ENCODE measurements around the gene ACTR10.

ACTR10 gene

DNA sequence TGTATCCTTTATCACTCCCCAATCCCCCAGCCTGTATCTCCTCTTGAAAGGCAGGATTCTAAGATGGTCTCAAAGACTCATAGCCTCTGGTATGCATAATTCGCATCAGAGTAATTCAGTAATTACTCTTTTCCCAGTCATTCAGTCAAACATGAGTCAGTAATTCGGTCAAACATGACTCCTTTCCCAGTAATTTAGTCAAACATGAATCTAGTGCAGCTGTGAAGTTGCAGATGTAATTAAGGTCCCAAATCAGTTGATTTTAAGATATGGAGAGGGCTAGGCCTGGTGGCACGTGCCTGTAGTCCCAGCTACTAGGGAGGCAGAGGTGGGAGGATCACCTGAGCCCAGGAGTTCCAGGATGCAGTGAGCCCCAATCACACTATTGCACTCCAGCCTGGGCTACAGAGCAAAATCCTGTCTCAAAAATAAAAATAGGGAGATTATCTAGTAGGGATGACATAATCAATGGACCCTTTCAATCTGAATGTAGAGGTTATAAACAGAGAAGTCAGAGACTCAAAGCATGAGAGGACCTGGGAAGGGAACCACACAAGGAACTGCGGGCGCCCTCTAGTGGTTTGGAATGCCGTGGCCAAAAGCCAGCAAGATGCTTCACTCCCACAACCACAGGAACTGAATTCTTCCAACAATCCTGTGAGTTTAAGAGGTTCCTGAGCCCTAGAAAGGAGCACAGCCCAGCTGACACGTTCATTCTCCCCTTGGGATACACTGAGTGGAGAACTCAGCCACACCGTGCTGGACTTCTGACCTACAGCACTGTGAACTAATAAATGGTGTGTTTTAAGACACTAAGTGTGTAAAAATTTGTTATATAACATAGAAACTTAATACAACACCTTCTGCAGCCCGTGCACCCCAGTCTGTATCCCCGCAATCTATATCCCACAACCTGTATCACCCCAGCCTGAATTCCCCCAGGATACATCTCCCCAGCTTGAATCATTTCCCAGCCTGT, 33.7 kb upstream of the ACTR10 start:
- peak; percentile 59 for DNase-seq (ENCODE audit: low read depth)
- H3K4me3 ChIP-seq (ENCODE audit: low read depth, low read length), result no peak overlapping the region
- peak; percentile 87 for TF ChIP-seq CTCF (IDR thresholded peaks at IDR 0.05; ENCODE audit: low read depth, low read length, missing control alignments)
- in situ Hi-C loops (cut with HindIII; ENCODE audit: low sequenced_read_pairs), result no loop called here

DNA sequence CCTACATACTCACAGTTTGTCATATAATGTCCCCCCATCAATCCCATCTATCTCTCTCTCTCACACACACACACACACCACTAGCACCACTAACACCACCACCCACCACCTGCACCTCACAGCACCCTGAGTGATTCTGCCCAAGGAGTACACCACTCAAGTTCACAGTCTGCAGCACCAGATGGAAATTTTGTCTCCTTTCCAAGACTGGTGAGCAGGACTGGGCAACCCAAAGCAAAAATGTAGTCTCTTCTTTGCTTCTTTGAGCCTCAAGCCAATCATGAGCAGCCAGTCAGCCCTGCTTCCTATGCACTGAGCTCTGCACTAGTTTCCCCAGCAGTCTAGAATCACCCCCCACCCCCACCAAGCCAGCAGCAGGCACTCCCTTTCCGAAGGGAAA, 32.9 kb upstream of the ACTR10 start:
- no peak for TF ChIP-seq CTCF (IDR thresholded peaks at IDR 0.05; ENCODE audit: low read depth, low read length, missing control alignments)
- in situ Hi-C loops (cut with HindIII; ENCODE audit: low sequenced_read_pairs), result no loop called here
- DNase-seq (ENCODE audit: low read depth), result no peak
- no peak overlapping the region for H3K4me3 ChIP-seq (ENCODE audit: low read depth, low read length)

DNA sequence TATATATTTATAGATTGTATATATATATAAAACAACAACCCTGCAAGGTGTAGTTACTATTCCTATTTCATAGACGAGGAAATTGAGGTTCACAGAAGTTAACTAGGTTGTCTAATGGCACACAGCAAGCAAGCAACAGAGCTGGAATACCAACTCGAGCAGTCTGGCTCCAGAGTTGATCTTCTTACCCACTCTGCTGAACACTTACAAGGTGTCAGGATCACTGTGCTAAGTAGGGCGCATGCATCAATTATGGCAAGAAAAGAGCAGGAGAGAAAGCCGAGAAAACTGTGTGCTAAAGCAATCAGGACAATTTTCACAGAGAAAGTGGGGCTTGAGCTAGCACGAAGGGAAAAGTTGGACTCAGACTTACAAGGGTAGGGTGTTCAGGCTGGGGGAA, 32.1 kb upstream of the ACTR10 start:
- in situ Hi-C loops (cut with HindIII; ENCODE audit: low sequenced_read_pairs), result no loop called here
- no peak overlapping the region for H3K4me3 ChIP-seq (ENCODE audit: low read depth, low read length)
- no peak for DNase-seq (ENCODE audit: low read depth)
- no peak for TF ChIP-seq CTCF (IDR thresholded peaks at IDR 0.05; ENCODE audit: low read depth, low read length, missing control alignments)

- no peak for TF ChIP-seq CTCF (IDR thresholded peaks at IDR 0.05; ENCODE audit: low read depth, low read length, missing control alignments)
- DNase-seq (ENCODE audit: low read depth), result peak; percentile 34
- in situ Hi-C loops (cut with HindIII; ENCODE audit: low sequenced_read_pairs), result no loop called here
- no peak overlapping the region for H3K4me3 ChIP-seq (ENCODE audit: low read depth, low read length)
Observed at GRCh38 chr14:58171090-58171489, 28.9 kb upstream of the ACTR10 start.

GRCh38 chr14:58177125-58177524, 22.8 kb upstream of the ACTR10 start:
- TF ChIP-seq CTCF (IDR thresholded peaks at IDR 0.05; ENCODE audit: low read depth, low read length, missing control alignments), result no peak
- no peak for DNase-seq (ENCODE audit: low read depth)
- in situ Hi-C loops (cut with HindIII; ENCODE audit: low sequenced_read_pairs), result no loop called here
- no peak overlapping the region for H3K4me3 ChIP-seq (ENCODE audit: low read depth, low read length)

DNA sequence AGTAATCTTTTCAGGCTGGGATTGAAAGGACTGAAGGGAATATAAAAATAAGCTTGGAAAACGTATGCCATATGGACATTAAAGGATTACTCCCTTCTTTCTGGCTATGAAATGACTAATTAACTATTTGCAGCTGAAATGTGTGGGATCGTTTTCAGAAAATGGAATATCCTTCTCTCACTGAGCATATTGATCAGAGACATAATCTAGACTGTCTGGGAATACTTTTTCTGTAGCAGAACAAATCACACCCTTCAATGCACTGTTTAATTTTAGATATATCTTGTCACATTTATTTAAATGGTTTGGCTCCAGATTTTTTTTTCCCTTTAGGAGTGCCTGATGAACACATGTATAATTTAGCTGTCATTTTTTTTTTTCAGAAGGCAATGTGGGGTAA, 10.8 kb upstream of the ACTR10 start:
- no peak for TF ChIP-seq CTCF (IDR thresholded peaks at IDR 0.05; ENCODE audit: low read depth, low read length, missing control alignments)
- in situ Hi-C loops (cut with HindIII; ENCODE audit: low sequenced_read_pairs), result no loop called here
- DNase-seq (ENCODE audit: low read depth), result no peak

More for the DNA sequence above, 10.8 kb upstream of the ACTR10 start:
- no peak overlapping the region for H3K4me3 ChIP-seq (ENCODE audit: low read depth, low read length)
